ENCODE results near the gene UBLCP1.

GRCh38 chr5:159220206-159220605 lies 42.9 kb upstream of the UBLCP1 start:
- TF ChIP-seq, protein P1, sequence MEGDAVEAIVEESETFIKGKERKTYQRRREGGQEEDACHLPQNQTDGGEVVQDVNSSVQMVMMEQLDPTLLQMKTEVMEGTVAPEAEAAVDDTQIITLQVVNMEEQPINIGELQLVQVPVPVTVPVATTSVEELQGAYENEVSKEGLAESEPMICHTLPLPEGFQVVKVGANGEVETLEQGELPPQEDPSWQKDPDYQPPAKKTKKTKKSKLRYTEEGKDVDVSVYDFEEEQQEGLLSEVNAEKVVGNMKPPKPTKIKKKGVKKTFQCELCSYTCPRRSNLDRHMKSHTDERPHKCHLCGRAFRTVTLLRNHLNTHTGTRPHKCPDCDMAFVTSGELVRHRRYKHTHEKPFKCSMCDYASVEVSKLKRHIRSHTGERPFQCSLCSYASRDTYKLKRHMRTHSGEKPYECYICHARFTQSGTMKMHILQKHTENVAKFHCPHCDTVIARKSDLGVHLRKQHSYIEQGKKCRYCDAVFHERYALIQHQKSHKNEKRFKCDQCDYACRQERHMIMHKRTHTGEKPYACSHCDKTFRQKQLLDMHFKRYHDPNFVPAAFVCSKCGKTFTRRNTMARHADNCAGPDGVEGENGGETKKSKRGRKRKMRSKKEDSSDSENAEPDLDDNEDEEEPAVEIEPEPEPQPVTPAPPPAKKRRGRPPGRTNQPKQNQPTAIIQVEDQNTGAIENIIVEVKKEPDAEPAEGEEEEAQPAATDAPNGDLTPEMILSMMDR (IDR thresholded peaks at IDR 0.05; ENCODE audit: insufficient read depth, low read length) = no peak
- TF ChIP-seq REST (IDR thresholded peaks at IDR 0.05; ENCODE audit: insufficient replicate concordance, low read depth) = no peak
- TF ChIP-seq GABPA (IDR thresholded peaks at IDR 0.05; ENCODE audit: low read depth) = no peak
- no peak for TF ChIP-seq SPI1 (IDR thresholded peaks at IDR 0.05; ENCODE audit: borderline replicate concordance, low read depth)
- TF ChIP-seq POLR2AphosphoS5 (IDR thresholded peaks at IDR 0.05; ENCODE audit: low read depth) = no peak
